ENCODE results near the gene SENP1. TPM values are rescaled to one million over a fixed set of nuclear protein-coding genes. Genes with fewer than 3 reads are reported as not detected.

SENP1 gene
- total RNA-seq, 1 experiment from 2014 or later, result 28.8 TPM

DNA sequence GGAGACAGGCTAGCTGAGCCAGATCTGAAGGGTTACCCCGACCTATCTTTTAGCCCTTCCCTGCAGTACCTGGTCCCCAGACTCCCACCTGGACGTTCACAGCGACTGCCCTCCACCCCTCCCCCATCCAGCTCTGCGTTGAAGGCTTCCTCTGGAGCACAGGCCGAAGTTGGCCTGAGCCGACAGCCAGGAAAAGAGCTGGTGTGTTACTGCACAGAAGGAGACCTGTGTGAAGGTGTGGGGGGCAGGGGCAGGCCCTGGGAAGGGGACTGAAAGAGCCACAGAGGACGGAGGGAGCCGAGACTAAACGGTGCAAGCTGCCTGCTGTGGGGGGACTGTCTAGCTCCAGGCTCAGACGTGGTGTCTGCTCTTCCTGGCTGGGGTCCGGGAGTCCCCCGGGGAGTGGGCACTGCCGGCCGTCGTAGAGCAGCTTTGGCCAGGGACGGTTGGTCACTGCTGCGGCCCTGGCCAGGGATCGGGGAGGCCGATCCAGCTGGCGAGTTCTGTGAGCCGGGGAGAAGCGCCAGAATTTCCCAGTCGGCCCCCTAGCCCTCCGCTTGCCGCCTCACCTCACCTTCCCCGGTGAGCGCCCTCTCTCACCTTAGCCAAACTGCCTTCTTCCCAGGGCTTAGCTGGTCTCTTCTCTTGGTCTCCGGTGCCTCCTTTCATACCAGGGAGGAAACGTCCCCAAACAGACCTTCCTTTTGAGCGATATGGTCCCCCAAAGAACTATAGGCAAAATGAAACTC lies 100.7 kb downstream of the SENP1 start:
- Histone ChIP-seq H4K20me1 (ENCODE audit: control insufficient read depth, insufficient read depth, insufficient read length) (peaks cover 3% of the 10 kb centered on the region), H3K4me1 (ENCODE audit: insufficient read depth, low read length) (peaks cover 3% of the 10 kb centered on the region), H3K23ac (ENCODE audit: insufficient read length, low read depth, low read length) (no peak overlapping the region), H3K56ac (ENCODE audit: insufficient read length, low read depth, low read length) (no peak overlapping the region), H4K91ac (ENCODE audit: insufficient read length, low read depth, low read length) (no peak overlapping the region), H3K79me2 (ENCODE audit: insufficient read depth, low read length) (no peaks in the 10 kb centered on the region), H2BK20ac (ENCODE audit: low read depth, low read length, poor library complexity, severe bottlenecking) (no peak overlapping the region), H2AK5ac (ENCODE audit: insufficient read length, low read length) (no peak overlapping the region), H4K5ac (ENCODE audit: insufficient read length, low read depth, low read length) (no peak overlapping the region), H3K18ac (ENCODE audit: insufficient read length, low read depth, low read length) (no peak overlapping the region), H3K79me1 (ENCODE audit: insufficient read depth, low read depth, low read length, poor library complexity, severe bottlenecking) (no peaks in the 10 kb centered on the region), H3K9me3 (ENCODE audit: control insufficient read depth, low read depth, low read length) (no peaks in the 10 kb centered on the region), H4K8ac (replicated peaks; ENCODE audit: insufficient read length, low read depth, low read length) (no peak overlapping the region), H3K4me2 (ENCODE audit: insufficient read depth, insufficient read length, low read length) (peak overlapping the region; percentile 69), H3K9ac (ENCODE audit: extremely low read depth, insufficient read length, low read length) (no peak overlapping the region), H3K27ac (ENCODE audit: insufficient read length, low read depth, low read length) (no peak overlapping the region), H3K4ac (ENCODE audit: low read depth, low read length) (no peak overlapping the region), H2BK15ac (ENCODE audit: low read depth, low read length) (no peak overlapping the region), H3K14ac (ENCODE audit: insufficient read depth, low read length) (0 out of 2 replicates have a peak overlapping the region, but pooled peaks have one; percentile 9), H2BK120ac (ENCODE audit: low read depth, low read length, poor library complexity, severe bottlenecking) (no peak overlapping the region), H2BK5ac (ENCODE audit: insufficient read length, low read length) (no peak overlapping the region), H3K23me2 (ENCODE audit: insufficient read length, low read depth, low read length, poor library complexity, severe bottlenecking) (peaks cover 31% of the 10 kb centered on the region), H3T11ph (ENCODE audit: low read length) (no peak overlapping the region), H2BK12ac (ENCODE audit: insufficient read length, low read depth, low read length) (no peak overlapping the region), H3K27me3 (ENCODE audit: insufficient read depth, low read length) (peaks cover 78% of the 10 kb centered on the region), H2AFZ (ENCODE audit: low read length) (no peak overlapping the region)
- no CpG with 5 or more reads among the region's 30 CpGs for WGBS (ENCODE audit: extremely low coverage, insufficient read length, low lambda C conversion rate)
- peak; percentile 82 for DNase-seq
- H3K4me3 Mint-ChIP-seq, result peak overlapping the region; percentile 61 to 83
- peaks cover 0 to 2% of the 10 kb centered on the region in 2 experiments; a peak in 3 of 5 replicates for H3K9me3 Mint-ChIP-seq
- H3K27ac Mint-ChIP-seq, result no peak overlapping the region
- H3K4me1 Mint-ChIP-seq, result peaks cover 41 to 47% of the 10 kb centered on the region in 2 experiments
- TF ChIP-seq, protein P1, sequence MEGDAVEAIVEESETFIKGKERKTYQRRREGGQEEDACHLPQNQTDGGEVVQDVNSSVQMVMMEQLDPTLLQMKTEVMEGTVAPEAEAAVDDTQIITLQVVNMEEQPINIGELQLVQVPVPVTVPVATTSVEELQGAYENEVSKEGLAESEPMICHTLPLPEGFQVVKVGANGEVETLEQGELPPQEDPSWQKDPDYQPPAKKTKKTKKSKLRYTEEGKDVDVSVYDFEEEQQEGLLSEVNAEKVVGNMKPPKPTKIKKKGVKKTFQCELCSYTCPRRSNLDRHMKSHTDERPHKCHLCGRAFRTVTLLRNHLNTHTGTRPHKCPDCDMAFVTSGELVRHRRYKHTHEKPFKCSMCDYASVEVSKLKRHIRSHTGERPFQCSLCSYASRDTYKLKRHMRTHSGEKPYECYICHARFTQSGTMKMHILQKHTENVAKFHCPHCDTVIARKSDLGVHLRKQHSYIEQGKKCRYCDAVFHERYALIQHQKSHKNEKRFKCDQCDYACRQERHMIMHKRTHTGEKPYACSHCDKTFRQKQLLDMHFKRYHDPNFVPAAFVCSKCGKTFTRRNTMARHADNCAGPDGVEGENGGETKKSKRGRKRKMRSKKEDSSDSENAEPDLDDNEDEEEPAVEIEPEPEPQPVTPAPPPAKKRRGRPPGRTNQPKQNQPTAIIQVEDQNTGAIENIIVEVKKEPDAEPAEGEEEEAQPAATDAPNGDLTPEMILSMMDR (conservative IDR thresholded peaks at IDR 0.05), result no peak
- H3K27me3 Mint-ChIP-seq (ENCODE audit: low read depth), result peaks cover 99% of the 10 kb centered on the region
- H3K36me3 Mint-ChIP-seq (ENCODE audit: insufficient read depth in 1 of 3, low read depth in 3 of 3), result no peaks in the 10 kb centered on the region
